Gastroesophageal sphincter (tissue), 3 donors: ENCODE data around the gene CASK.

Experiments used
- POLR2A ChIP-seq, 2 donors: fragments of 450-650 bp; IDR thresholded peaks; one replicate each; pipeline ENCODE4 v1.6.1; 2017; ENCODE audit warnings: antibody characterized with exemption in 2 of 2, mild to moderate bottlenecking in 2 of 2, moderate library complexity in 1 of 2
- POLR2AphosphoS5 ChIP-seq: sonication (generic); formaldehyde crosslinking; IDR thresholded peaks from one replicate; pipeline ENCODE4 v1.6.1; 2017; ENCODE audit warnings: antibody characterized with exemption
- TF ChIP-seq, protein P1 (sequence below), 4 experiments: fragments of 200-600 bp in 2 of 4; fragments of 450-650 bp in 2 of 4; sonication (generic) in 1 of 4; IDR thresholded peaks; one replicate each; pipeline ENCODE4 v1.5.1; 2017 to 2019; ENCODE audit warnings: antibody characterized with exemption in 4 of 4, mild to moderate bottlenecking in 2 of 4, moderate library complexity in 2 of 4

DNA sequence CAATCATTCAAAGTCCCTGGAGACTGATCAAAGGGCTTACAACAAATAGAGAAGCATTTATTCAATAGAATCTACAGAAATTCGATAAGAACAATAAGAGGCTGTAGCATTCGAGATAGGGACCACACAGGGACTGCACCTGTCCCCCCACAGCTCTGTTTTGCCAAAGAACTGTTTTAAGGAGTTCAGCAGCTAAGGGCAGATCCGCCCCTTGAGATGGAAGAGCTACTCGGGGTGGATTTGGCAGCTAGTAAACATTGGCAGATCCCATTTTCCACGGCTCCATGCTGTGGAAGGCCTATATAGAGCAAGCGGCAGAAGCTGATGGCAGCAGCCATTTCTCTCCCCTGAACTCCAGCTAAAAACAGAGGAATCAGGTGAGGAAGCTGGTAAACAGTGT, 123.7 kb downstream of the CASK start:
- TF ChIP-seq, protein P1, sequence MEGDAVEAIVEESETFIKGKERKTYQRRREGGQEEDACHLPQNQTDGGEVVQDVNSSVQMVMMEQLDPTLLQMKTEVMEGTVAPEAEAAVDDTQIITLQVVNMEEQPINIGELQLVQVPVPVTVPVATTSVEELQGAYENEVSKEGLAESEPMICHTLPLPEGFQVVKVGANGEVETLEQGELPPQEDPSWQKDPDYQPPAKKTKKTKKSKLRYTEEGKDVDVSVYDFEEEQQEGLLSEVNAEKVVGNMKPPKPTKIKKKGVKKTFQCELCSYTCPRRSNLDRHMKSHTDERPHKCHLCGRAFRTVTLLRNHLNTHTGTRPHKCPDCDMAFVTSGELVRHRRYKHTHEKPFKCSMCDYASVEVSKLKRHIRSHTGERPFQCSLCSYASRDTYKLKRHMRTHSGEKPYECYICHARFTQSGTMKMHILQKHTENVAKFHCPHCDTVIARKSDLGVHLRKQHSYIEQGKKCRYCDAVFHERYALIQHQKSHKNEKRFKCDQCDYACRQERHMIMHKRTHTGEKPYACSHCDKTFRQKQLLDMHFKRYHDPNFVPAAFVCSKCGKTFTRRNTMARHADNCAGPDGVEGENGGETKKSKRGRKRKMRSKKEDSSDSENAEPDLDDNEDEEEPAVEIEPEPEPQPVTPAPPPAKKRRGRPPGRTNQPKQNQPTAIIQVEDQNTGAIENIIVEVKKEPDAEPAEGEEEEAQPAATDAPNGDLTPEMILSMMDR (IDR thresholded peaks at IDR 0.05) = no peak
- TF ChIP-seq POLR2A (IDR thresholded peaks at IDR 0.05) (no peak), POLR2AphosphoS5 (no peak)
